ENCODE data around the gene IL5.
"Not testable (repeated sequence)": the region's sequence is repeated elsewhere in the genome, so short reads cannot be mapped to it uniquely, and the experiment has no call there.

IL5 gene

DNA sequence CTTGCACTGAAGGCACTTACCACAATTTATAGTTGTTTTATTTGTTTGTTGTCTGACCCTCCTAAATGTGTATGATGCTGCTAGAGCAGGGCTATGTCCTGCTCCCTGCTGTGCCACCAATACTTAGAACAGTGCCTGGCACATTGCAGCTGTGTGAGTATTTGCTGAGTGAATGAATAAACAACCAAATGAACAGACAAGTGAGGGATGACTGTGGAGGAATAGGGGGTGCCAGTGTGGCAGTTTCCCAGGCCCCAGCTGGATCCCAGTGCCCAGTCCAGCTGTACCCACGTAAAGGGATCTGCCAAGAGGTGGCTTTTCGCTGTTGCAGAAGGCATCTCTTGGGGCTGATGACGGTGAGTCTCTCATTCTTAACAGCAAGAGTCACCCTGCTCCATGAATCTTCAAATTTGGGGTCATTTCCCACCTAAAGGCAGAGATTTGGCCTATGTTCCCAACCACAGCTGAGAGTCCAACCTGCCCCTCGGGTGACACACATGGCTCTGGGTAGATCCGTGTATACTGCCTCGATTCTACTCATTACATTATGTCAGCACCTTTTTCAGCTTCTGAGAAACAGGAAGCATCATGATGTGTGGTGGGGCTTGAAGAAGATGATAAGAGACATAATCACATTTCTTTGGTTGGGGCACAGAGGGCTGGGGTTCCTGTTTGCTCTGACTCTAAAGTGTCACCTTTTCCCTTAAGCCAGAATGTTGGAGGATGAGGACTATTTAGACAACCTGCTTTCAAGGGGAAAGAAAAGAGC is 14.3 kb downstream of the IL5 start:
- Histone ChIP-seq H3K27ac (ENCODE audit: low read depth, low read length) (no peak overlapping the region), H3K4me1 (ENCODE audit: control insufficient read depth, insufficient read depth, low read length) (no peaks in the 10 kb centered on the region)

DNA sequence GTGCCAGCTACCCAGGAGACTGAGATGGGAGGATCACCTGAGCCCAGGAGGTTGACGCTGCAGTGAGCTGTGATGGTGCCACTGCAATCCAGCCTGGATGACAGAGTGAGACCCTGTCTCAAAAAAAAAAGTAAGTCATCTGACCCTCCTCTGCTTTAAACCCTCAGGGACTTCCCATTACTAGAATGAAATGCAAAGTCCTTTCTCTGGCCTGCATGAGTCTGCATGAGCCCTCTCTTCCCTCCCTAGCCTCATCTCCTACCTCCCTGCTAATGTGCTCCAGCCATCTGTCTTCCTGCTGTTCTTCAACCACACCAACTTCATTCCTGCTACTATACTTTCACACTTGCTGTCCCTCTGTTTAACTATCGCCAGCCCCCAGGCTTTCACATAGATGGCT is 15.3 kb downstream of the IL5 start:
- H3K4me1 ChIP-seq (ENCODE audit: control insufficient read depth, insufficient read depth, low read length) = no peaks in the 10 kb centered on the region

More for the DNA sequence above, 14.3 kb downstream of the IL5 start:
- H3K27me3 ChIP-seq (ENCODE audit: control insufficient read depth, insufficient read depth, low read length) = no peaks in the 10 kb centered on the region
- H3K4me3 ChIP-seq (ENCODE audit: low read depth, low read length) = no peak overlapping the region
- H3K9me3 ChIP-seq (ENCODE audit: control insufficient read depth, insufficient read depth, low read length) = no peaks in the 10 kb centered on the region
- no peaks in the 10 kb centered on the region for H3K36me3 ChIP-seq (ENCODE audit: control insufficient read depth, insufficient read depth, low read length)
- no peak overlapping the region for H3K9ac ChIP-seq (ENCODE audit: low read depth, low read length)

DNA sequence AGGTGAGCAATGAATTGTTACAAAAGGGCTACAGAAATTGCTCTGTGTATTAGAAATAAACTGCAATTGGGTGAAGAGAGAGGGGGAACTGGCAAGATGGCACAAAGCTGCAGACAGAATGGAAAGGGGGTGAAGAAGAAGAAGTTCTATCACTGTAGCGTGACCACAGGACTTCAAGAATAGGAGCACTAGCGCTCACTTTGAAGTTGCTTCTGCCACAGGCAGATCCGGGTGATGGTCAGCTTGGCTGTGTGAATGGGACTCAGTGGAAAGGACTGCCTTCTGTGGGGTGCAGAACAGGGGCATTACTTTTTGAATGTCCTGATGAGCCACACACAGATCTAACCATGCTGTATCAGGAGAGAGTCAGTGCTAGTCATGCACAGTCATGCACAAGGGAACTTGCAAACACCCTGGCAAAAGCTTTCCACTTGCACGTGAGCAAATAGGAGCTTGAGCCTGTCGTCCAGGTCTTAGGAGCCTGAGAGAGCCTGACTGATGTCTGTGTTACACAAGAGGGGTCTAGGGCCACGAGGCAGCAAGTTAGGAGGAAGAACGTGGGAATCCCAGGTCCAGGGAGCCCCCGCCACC is 16.3 kb downstream of the IL5 start:
- no peaks in the 10 kb centered on the region for H3K9me3 ChIP-seq (ENCODE audit: control insufficient read depth, insufficient read depth, low read length)
- no peak overlapping the region for H3K27ac ChIP-seq (ENCODE audit: low read depth, low read length)
- H3K9ac ChIP-seq (ENCODE audit: low read depth, low read length) = no peak overlapping the region
- H3K4me1 ChIP-seq (ENCODE audit: control insufficient read depth, insufficient read depth, low read length) = no peaks in the 10 kb centered on the region
- H3K27me3 ChIP-seq (ENCODE audit: control insufficient read depth, insufficient read depth, low read length) = no peaks in the 10 kb centered on the region
- H3K4me3 ChIP-seq (ENCODE audit: low read depth, low read length) = no peak overlapping the region
- no peaks in the 10 kb centered on the region for H3K36me3 ChIP-seq (ENCODE audit: control insufficient read depth, insufficient read depth, low read length)

More for the DNA sequence above, 15.3 kb downstream of the IL5 start:
- H3K27me3 ChIP-seq (ENCODE audit: control insufficient read depth, insufficient read depth, low read length) = no peaks in the 10 kb centered on the region
- no peak overlapping the region for H3K27ac ChIP-seq (ENCODE audit: low read depth, low read length)
- no peaks in the 10 kb centered on the region for H3K36me3 ChIP-seq (ENCODE audit: control insufficient read depth, insufficient read depth, low read length)
- no peak overlapping the region for H3K4me3 ChIP-seq (ENCODE audit: low read depth, low read length)
- H3K9me3 ChIP-seq (ENCODE audit: control insufficient read depth, insufficient read depth, low read length) = no peaks in the 10 kb centered on the region
- no peak overlapping the region for H3K9ac ChIP-seq (ENCODE audit: low read depth, low read length)

DNA sequence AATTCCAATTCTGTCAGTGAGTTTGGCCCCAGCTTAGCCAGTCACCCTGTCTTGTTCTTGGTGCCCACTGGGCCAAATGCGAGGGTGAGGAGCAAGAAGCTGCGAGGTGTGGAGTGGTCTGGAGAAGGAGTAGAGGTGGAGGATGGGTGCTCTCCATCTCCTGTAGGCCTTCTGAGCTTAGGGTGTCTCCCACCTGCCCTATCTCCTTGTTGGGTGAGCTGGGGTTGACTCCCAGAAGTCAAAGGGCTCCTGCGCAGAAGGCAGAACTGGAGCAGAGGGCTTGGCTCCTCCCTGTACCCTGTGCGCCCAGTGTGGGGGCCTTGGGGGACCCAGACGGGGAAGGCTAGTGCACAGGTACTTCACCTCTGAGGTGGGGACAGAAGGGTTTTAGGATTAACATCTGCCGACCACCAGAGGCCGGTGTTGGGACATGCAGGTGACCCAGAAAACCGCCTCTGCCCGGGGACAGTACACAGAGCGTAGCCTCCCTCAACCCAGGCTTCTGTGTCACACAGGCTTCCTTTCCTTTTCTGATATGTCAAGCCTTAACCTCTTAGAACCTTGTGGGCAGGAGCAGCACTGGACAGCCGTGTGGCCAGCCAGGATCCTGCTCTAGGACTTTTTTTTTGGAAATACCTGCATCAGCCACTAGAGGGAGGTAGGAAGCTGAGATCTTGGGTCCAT is 16.9 kb downstream of the IL5 start:
- Histone ChIP-seq H3K9ac (ENCODE audit: low read depth, low read length) (no peak overlapping the region), H3K27me3 (ENCODE audit: control insufficient read depth, insufficient read depth, low read length) (no peaks in the 10 kb centered on the region), H3K36me3 (ENCODE audit: control insufficient read depth, insufficient read depth, low read length) (no peaks in the 10 kb centered on the region), H3K27ac (ENCODE audit: low read depth, low read length) (no peak overlapping the region), H3K4me3 (ENCODE audit: low read depth, low read length) (peak overlapping the region; percentile 47; the same call in 1 of the 2 replicates), H3K9me3 (ENCODE audit: control insufficient read depth, insufficient read depth, low read length) (0 out of 2 replicates have a peak, but pooled peaks cover 4% of the 10 kb centered on the region), H3K4me1 (ENCODE audit: control insufficient read depth, insufficient read depth, low read length) (no peaks in the 10 kb centered on the region)

DNA sequence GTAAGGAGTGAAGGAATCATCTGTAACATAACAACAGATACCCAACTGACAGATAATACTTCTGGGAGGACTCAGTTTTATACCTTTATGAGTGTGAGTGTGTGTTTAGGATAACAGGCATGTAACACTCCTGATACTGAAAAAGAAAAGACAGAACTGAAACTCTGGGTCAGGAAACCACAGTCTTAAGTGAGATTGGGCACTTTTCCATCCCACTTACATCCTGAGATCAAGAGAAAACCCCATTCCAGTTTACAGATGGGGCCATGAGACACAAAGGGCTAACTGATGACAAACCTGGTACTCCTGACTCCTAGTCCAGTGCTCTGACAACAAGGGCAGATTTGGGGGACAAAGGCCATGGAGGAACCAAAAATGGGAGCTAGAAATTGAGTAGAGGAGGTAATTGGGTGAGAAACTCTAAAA is 18.0 kb downstream of the IL5 start:
- Histone ChIP-seq H3K27me3 (ENCODE audit: control insufficient read depth, insufficient read depth, low read length) (no peaks in the 10 kb centered on the region), H3K36me3 (ENCODE audit: control insufficient read depth, insufficient read depth, low read length) (no peaks in the 10 kb centered on the region), H3K27ac (ENCODE audit: low read depth, low read length) (no peak overlapping the region), H3K4me1 (ENCODE audit: control insufficient read depth, insufficient read depth, low read length) (no peaks in the 10 kb centered on the region), H3K9me3 (ENCODE audit: control insufficient read depth, insufficient read depth, low read length) (0 out of 2 replicates have a peak, but pooled peaks cover 4% of the 10 kb centered on the region), H3K9ac (ENCODE audit: low read depth, low read length) (no peak overlapping the region), H3K4me3 (ENCODE audit: low read depth, low read length) (no peak overlapping the region)

DNA sequence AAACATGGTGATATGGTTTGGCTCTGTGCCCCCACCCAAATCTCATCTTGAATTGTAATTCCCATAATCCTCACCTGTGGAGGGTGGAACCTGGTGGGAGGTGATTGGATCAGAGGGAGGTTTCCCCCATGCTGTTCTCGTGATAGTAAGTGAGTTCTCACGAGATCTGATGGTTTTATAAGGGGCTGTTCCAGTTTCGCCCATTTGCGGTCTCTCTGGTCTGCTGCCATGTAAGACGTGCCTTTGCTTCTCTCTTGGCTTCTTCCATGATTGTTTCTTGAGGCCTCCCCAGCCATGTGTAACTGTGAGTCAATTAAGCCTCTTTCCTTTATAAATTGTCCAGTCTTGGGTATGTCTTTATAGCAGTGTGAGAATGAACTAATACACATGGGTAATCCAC is 18.4 kb downstream of the IL5 start:
- not testable (repeated sequence) for H3K27ac ChIP-seq (ENCODE audit: low read depth, low read length); H3K9ac ChIP-seq (ENCODE audit: low read depth, low read length); H3K4me1 ChIP-seq (ENCODE audit: control insufficient read depth, insufficient read depth, low read length); H3K36me3 ChIP-seq (ENCODE audit: control insufficient read depth, insufficient read depth, low read length); H3K4me3 ChIP-seq (ENCODE audit: low read depth, low read length); H3K27me3 ChIP-seq (ENCODE audit: control insufficient read depth, insufficient read depth, low read length); H3K9me3 ChIP-seq (ENCODE audit: control insufficient read depth, insufficient read depth, low read length)

DNA sequence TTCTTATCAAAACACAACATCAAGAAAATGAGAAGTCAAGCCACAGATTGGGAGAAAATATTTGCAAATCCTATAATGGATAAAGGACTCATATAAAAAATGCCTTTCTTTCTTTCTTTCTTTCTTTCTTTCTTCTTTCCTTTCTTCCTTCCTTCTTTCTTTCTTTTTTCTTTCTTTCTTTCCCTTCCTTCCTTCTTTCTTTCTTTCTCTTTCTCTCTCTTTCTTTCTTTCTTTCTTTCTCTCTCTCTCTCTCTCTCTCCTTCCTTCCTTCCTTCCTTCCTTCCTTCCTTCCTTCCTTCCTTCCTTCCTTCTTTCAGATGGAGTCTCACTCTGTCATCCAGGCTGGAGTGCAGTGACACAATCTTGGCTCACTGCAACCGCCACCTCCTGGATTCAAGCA is 21.3 kb downstream of the IL5 start:
- not testable (repeated sequence) for H3K36me3 ChIP-seq (ENCODE audit: control insufficient read depth, insufficient read depth, low read length); H3K4me1 ChIP-seq (ENCODE audit: control insufficient read depth, insufficient read depth, low read length); H3K4me3 ChIP-seq (ENCODE audit: low read depth, low read length); H3K27ac ChIP-seq (ENCODE audit: low read depth, low read length); H3K9ac ChIP-seq (ENCODE audit: low read depth, low read length); H3K9me3 ChIP-seq (ENCODE audit: control insufficient read depth, insufficient read depth, low read length); H3K27me3 ChIP-seq (ENCODE audit: control insufficient read depth, insufficient read depth, low read length)

DNA sequence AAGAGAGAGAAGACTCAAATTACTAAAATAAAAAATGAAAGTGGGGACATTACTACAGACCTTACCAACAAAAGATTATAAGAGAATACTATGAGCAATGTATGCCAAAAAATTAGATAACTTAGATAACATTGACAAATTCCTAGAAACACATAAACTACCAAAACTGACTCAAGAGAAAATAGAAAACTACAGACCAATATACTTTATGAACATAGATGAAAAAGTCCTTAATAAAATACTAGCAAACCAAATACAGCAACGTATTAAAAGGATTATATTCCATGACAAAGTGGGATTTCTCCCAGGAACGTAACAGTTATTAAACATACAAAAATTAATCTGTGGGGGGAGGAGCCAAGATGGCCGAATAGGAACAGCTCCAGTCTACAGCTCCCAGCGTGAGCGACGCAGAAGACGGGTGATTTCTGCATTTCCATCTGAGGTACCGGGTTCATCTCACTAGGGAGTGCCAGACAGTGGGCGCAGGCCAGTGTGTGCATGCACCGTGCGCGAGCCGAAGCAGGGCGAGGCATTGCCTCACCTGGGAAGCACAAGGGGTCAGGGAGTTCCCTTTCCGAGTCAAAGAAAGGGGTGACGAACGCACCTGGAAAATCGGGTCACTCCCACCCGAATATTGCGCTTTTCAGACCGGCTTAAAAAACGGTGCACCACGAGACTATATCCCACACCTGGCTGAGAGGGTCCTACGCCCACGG is 29.5 kb downstream of the IL5 start:
- not testable (repeated sequence) for H3K9ac ChIP-seq (ENCODE audit: low read depth, low read length); H3K27me3 ChIP-seq (ENCODE audit: control insufficient read depth, insufficient read depth, low read length); H3K36me3 ChIP-seq (ENCODE audit: control insufficient read depth, insufficient read depth, low read length); H3K9me3 ChIP-seq (ENCODE audit: control insufficient read depth, insufficient read depth, low read length); H3K4me1 ChIP-seq (ENCODE audit: control insufficient read depth, insufficient read depth, low read length); H3K4me3 ChIP-seq (ENCODE audit: low read depth, low read length); H3K27ac ChIP-seq (ENCODE audit: low read depth, low read length)

DNA sequence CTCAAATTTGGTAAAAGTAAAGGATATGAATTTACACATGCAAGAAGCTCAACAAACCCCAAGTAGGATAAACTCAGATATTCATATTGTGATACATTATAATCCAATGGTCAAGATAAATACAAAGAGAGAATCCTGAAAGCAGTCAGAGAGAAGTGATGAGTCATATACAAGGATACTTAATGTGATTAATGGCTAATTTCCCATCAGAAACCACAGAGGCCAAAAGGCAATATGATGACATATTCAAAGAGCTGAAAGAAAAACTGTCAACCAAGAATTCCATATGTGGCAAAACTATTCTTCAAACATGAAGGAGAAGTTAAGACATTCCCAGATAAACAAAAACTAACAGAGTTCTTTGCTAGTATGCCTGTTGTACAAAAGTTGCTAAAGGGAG is 33.2 kb downstream of the IL5 start:
- H3K27me3 ChIP-seq (ENCODE audit: control insufficient read depth, insufficient read depth, low read length) = no peaks in the 10 kb centered on the region
- H3K9ac ChIP-seq (ENCODE audit: low read depth, low read length) = no peak overlapping the region
- peaks cover 6% of the 10 kb centered on the region for H3K9me3 ChIP-seq (ENCODE audit: control insufficient read depth, insufficient read depth, low read length)
- no peaks in the 10 kb centered on the region for H3K4me1 ChIP-seq (ENCODE audit: control insufficient read depth, insufficient read depth, low read length)
- no peaks in the 10 kb centered on the region for H3K36me3 ChIP-seq (ENCODE audit: control insufficient read depth, insufficient read depth, low read length)
- H3K27ac ChIP-seq (ENCODE audit: low read depth, low read length) = no peak overlapping the region
- no peak overlapping the region for H3K4me3 ChIP-seq (ENCODE audit: low read depth, low read length)

DNA sequence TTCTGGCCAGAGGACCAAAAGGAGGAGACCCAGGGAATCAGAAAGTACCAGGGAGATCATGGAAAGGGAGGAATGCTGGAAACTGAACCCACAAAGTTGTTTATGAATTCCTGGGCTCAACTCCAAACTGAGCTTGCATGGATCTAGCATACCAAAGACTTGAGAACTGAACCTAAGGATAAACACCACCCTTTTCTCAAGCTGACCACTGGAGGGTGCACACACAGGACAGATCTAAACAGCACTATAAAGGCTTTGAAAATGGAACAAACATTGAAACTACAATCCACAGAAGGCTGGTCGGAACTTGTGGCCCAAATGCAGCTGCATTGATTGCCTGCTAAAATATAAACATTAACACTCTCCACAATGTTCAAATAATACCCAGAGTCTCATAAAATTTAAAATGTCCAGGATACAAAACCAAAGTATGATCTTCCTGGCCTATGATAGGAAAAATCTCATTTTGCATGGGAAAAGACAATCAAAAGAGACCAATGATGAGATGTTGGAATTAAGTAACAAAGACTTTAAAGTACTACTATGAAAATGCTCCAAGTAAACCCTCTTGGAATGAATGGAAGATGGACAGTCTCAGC is 37.1 kb downstream of the IL5 start:
- no peak overlapping the region for H3K9ac ChIP-seq (ENCODE audit: low read depth, low read length)
- H3K27ac ChIP-seq (ENCODE audit: low read depth, low read length) = no peak overlapping the region
- H3K9me3 ChIP-seq (ENCODE audit: control insufficient read depth, insufficient read depth, low read length) = no peaks in the 10 kb centered on the region
- H3K27me3 ChIP-seq (ENCODE audit: control insufficient read depth, insufficient read depth, low read length) = no peaks in the 10 kb centered on the region
- H3K4me1 ChIP-seq (ENCODE audit: control insufficient read depth, insufficient read depth, low read length) = no peaks in the 10 kb centered on the region
- H3K4me3 ChIP-seq (ENCODE audit: low read depth, low read length) = no peak overlapping the region
- no peaks in the 10 kb centered on the region for H3K36me3 ChIP-seq (ENCODE audit: control insufficient read depth, insufficient read depth, low read length)

Measured in HUES48 (cell line).